ENCODE data around the gene GRIK1.

DNA sequence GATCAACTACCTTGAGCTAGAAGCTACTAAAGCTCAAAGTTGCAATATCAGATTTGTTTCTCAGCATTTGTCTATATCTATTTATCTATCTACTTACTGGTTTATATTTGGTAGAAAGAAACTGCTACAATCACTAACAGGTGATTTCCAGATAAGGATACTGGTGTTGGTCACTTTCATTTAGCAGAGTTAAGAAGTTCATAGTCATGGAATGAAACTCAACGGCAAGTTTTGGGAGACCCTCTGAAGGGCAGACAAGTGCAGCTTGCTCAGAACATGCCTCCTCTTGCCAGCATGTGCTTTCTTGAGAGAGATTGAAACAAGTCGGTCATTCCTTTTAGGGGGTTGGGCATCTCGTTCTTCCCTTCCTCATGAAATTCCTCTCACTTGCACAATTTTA is 296.5 kb downstream of the GRIK1 start:
- TF ChIP-seq, protein P1, sequence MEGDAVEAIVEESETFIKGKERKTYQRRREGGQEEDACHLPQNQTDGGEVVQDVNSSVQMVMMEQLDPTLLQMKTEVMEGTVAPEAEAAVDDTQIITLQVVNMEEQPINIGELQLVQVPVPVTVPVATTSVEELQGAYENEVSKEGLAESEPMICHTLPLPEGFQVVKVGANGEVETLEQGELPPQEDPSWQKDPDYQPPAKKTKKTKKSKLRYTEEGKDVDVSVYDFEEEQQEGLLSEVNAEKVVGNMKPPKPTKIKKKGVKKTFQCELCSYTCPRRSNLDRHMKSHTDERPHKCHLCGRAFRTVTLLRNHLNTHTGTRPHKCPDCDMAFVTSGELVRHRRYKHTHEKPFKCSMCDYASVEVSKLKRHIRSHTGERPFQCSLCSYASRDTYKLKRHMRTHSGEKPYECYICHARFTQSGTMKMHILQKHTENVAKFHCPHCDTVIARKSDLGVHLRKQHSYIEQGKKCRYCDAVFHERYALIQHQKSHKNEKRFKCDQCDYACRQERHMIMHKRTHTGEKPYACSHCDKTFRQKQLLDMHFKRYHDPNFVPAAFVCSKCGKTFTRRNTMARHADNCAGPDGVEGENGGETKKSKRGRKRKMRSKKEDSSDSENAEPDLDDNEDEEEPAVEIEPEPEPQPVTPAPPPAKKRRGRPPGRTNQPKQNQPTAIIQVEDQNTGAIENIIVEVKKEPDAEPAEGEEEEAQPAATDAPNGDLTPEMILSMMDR (optimal IDR thresholded peaks at IDR 0.05 in 1 of 3, IDR thresholded peaks at IDR 0.05 in 1 of 3, conservative IDR thresholded peaks at IDR 0.05 in 1 of 3; ENCODE audit: extremely low read depth in 1 of 3, insufficient read depth in 2 of 3, low read length in 3 of 3), result no peak
- TF ChIP-seq EZH2 (IDR thresholded peaks at IDR 0.05; ENCODE audit: low read length), result no peak

All from keratinocyte (primary cell).